H1 (cell line): Measurements from ENCODE around the gene HIVEP3. TPM values are rescaled to one million over a fixed set of nuclear protein-coding genes. Genes with fewer than 3 reads are reported as not detected.

Source experiments
- CTCF ChIA-PET: fragments of 300-600 bp; sonication (Branson Sonifier 250); formaldehyde crosslinking; loops from one replicate; lab custom pipeline; 2021; ENCODE audit not compliant: partially characterized antibody; lab: Charles Lee
- POLR2A ChIA-PET: fragments of 300-600 bp; sonication (Branson Sonifier 250); formaldehyde crosslinking; loops from one replicate; lab custom pipeline; 2021; ENCODE audit warnings: inconsistent platforms; ENCODE audit not compliant: partially characterized antibody; lab: Charles Lee
- DNase-seq, 2 experiments: peaks; one replicate each; pipeline versions ENCODE4 v3.0.0 to v3.0.0-alpha.2; 2010 to 2022; ENCODE audit warnings: low spot score in 2 of 2, low read depth in 1 of 2, mixed read lengths in 1 of 2
- FAIRE-seq: peaks from 2 replicates; lab custom pipeline; 2011; peaks lifted over from hg19 to GRCh38; lab: Jason Lieb, UNC
- H2AFZ ChIP-seq: 2 replicates; pipeline ENCODE4 v1.8.1; 2012; ENCODE audit warnings: low read length, inconsistent platforms
- H2AK5ac ChIP-seq: 2 replicates; pipeline ENCODE4 v1.6.1; 2013; ENCODE audit warnings: low read depth, low read length
- H2BK120ac ChIP-seq: replicated peaks from 2 replicates; pipeline ENCODE3; 2013; ENCODE audit warnings: low read depth, low read length, inconsistent platforms
- H2BK12ac ChIP-seq: 2 replicates; pipeline ENCODE4 v1.6.1; 2013; ENCODE audit warnings: low read depth, low read length
- H2BK15ac ChIP-seq: 2 replicates; pipeline ENCODE4 v1.6.1; 2013; ENCODE audit warnings: low read length
- H2BK20ac ChIP-seq: 2 replicates; pipeline ENCODE4 v1.6.1; 2013; ENCODE audit warnings: low read length
- H2BK5ac ChIP-seq: 2 replicates; pipeline ENCODE4 v1.6.1; 2013; ENCODE audit warnings: low read depth, low read length
- H3K14ac ChIP-seq: 2 replicates; pipeline ENCODE4 v1.6.1; 2013; ENCODE audit warnings: inconsistent platforms; ENCODE audit not compliant: insufficient read length
- H3K18ac ChIP-seq: 2 replicates; pipeline ENCODE4 v1.6.1; 2013; ENCODE audit warnings: low read length; ENCODE audit errors: extremely low read depth
- H3K23ac ChIP-seq: 2 replicates; pipeline ENCODE4 v1.6.1; 2013; ENCODE audit warnings: inconsistent platforms; ENCODE audit not compliant: insufficient read length
- H3K23me2 ChIP-seq: 2 replicates; pipeline ENCODE4 v1.6.1; 2013; ENCODE audit warnings: low read depth, low read length
- H3K27ac ChIP-seq: 2 replicates; pipeline ENCODE4 v1.6.1; 2011; ENCODE audit warnings: low read depth, low read length, inconsistent platforms
- H3K27me3 ChIP-seq, 4 experiments: replicated peaks in 1 of 4; 1 replicate in 1 of 4; 2 replicates in 3 of 4; pipeline versions ENCODE4 v1.6.1 to v1.8.1; 2011 to 2013; ENCODE audit warnings: low read length in 3 of 4, mild to moderate bottlenecking in 3 of 4, inconsistent platforms in 2 of 4, mixed read lengths in 2 of 4, moderate library complexity in 1 of 4; ENCODE audit not compliant: control insufficient read depth in 3 of 4, insufficient read depth in 3 of 4; ENCODE audit errors: extremely low read depth in 1 of 4
- H3K36me3 ChIP-seq, 4 experiments: 2 replicates each; pipeline versions ENCODE4 v1.6.1 to v1.8.1; 2011 to 2013; ENCODE audit warnings: mild to moderate bottlenecking in 4 of 4, low read length in 3 of 4, moderate library complexity in 2 of 4, control low read depth in 1 of 4, inconsistent platforms in 1 of 4; ENCODE audit not compliant: insufficient read depth in 4 of 4, control insufficient read depth in 2 of 4
- H3K4ac ChIP-seq: replicated peaks from 2 replicates; pipeline ENCODE3; 2013; ENCODE audit warnings: low read length, low read depth, mixed read lengths, inconsistent platforms; ENCODE audit not compliant: insufficient read length
- H3K4me1 ChIP-seq, 4 experiments: replicated peaks in 1 of 4; 1 replicate in 1 of 4; 2 replicates in 3 of 4; pipeline versions ENCODE4 v1.6.1 to v1.8.1; 2011 to 2013; ENCODE audit warnings: low read length in 3 of 4, inconsistent platforms in 2 of 4, mixed read lengths in 1 of 4; ENCODE audit not compliant: insufficient read depth in 4 of 4, control insufficient read depth in 3 of 4
- H3K4me2 ChIP-seq, 2 experiments: 2 replicates each; pipeline versions ENCODE4 v1.6.1 to v1.8.1; 2011 to 2013; ENCODE audit warnings: low read depth in 2 of 2, low read length in 2 of 2, control low read depth in 1 of 2, inconsistent platforms in 1 of 2, mild to moderate bottlenecking in 1 of 2; ENCODE audit not compliant: insufficient read depth in 1 of 2
- H3K4me3 ChIP-seq, 4 experiments: fragments of 200-600, 300-600 bp in 1 of 4; sonication (generic), shearing (Covaris generic), sonication (Bioruptor Twin) in 1 of 4; 2 replicates each; pipeline versions ENCODE4 v1.5.1 to v1.8.1; 2011 to 2016; ENCODE audit warnings: low read length in 4 of 4, low read depth in 3 of 4, control low read depth in 2 of 4, inconsistent platforms in 2 of 4, mild to moderate bottlenecking in 2 of 4, mixed read lengths in 1 of 4, moderate library complexity in 1 of 4; ENCODE audit not compliant: insufficient read depth in 2 of 4; ENCODE audit errors: extremely low read depth in 1 of 4
- H3K56ac ChIP-seq: replicated peaks from 2 replicates; pipeline ENCODE3; 2013; ENCODE audit warnings: low read depth, mild to moderate bottlenecking, mixed read lengths, low read length, inconsistent platforms; ENCODE audit not compliant: insufficient read length
- H3K79me1 ChIP-seq: 2 replicates; pipeline ENCODE4 v1.6.1; 2013; ENCODE audit warnings: low read depth, low read length, control low read depth
- H3K79me2 ChIP-seq, 2 experiments: 2 replicates each; pipeline versions ENCODE4 v1.6.1 to v1.8.1; 2012 to 2013; ENCODE audit warnings: low read length in 2 of 2, mild to moderate bottlenecking in 2 of 2, inconsistent platforms in 1 of 2; ENCODE audit not compliant: insufficient read depth in 2 of 2, control insufficient read depth in 1 of 2
- H3K9ac ChIP-seq, 4 experiments: replicated peaks in 1 of 4; 1 replicate in 1 of 4; 2 replicates in 3 of 4; pipeline versions ENCODE4 v1.6.1 to v1.8.1; 2011 to 2013; ENCODE audit warnings: low read depth in 3 of 4, low read length in 3 of 4, control low read depth in 2 of 4, mild to moderate bottlenecking in 2 of 4, moderate library complexity in 2 of 4, inconsistent platforms in 1 of 4; ENCODE audit errors: extremely low read depth in 1 of 4
- H3K9me3 ChIP-seq, 2 experiments: 2 replicates each; pipeline versions ENCODE4 v1.6.1 to v1.8.1; 2012 to 2013; ENCODE audit warnings: mild to moderate bottlenecking in 2 of 2, moderate library complexity in 2 of 2, control low read depth in 1 of 2, inconsistent platforms in 1 of 2, low read depth in 1 of 2, low read length in 1 of 2, mixed read lengths in 1 of 2; ENCODE audit not compliant: insufficient read depth in 2 of 2
- H4K20me1 ChIP-seq, 2 experiments: replicated peaks in 1 of 2; 2 replicates each; pipeline versions ENCODE3 to v1.8.1; 2011 to 2013; ENCODE audit warnings: inconsistent platforms in 2 of 2, low read length in 2 of 2, mild to moderate bottlenecking in 1 of 2; ENCODE audit not compliant: insufficient read depth in 2 of 2, control insufficient read depth in 1 of 2
- H4K5ac ChIP-seq: 2 replicates; pipeline ENCODE4 v1.6.1; 2013; ENCODE audit warnings: low read length, low read depth, mixed read lengths, inconsistent platforms; ENCODE audit not compliant: insufficient read length
- H4K8ac ChIP-seq: 2 replicates; pipeline ENCODE4 v1.8.0; 2013; ENCODE audit warnings: mild to moderate bottlenecking, moderate library complexity, low read length, inconsistent platforms; ENCODE audit not compliant: insufficient read depth; ENCODE audit errors: extremely low read depth
- H4K91ac ChIP-seq: replicated peaks from 2 replicates; pipeline ENCODE3; 2013; ENCODE audit warnings: low read length, mixed read lengths, inconsistent platforms; ENCODE audit not compliant: insufficient read length
- BCL11A ChIP-seq, 2 experiments: IDR thresholded peaks; one replicate each; pipeline ENCODE4 v1.6.1; 2011; ENCODE audit warnings: low read depth in 2 of 2, low read length in 2 of 2, mild to moderate bottlenecking in 2 of 2
- CBX5 ChIP-seq: fragments of 300-800, 300-1000 bp; sonication (generic); IDR thresholded peaks from 2 replicates; pipeline ENCODE4 v1.7.1; 2016; ENCODE audit warnings: antibody characterized with exemption, low read length, low read depth
- CHD1 ChIP-seq: IDR thresholded peaks from 2 replicates; pipeline ENCODE4 v1.6.1; 2012; ENCODE audit warnings: low read depth, low read length, improper control_type of control experiment
- EP300 ChIP-seq, 2 experiments: IDR thresholded peaks; 1 replicate in 1 of 2; 2 replicates in 1 of 2; pipeline ENCODE4 v1.6.1; 2011 to 2012; ENCODE audit warnings: low read depth in 2 of 2, low read length in 2 of 2, mild to moderate bottlenecking in 2 of 2, borderline replicate concordance in 1 of 2, inconsistent platforms in 1 of 2, moderate library complexity in 1 of 2
- SP2 ChIP-seq: IDR thresholded peaks from 2 replicates; pipeline ENCODE4 v1.6.1; 2012; ENCODE audit warnings: mild to moderate bottlenecking, low read length, inconsistent platforms
- TAF1 ChIP-seq: IDR thresholded peaks from 2 replicates; pipeline ENCODE4 v1.6.1; 2011; ENCODE audit warnings: mild to moderate bottlenecking, low read depth, low read length
- USF2 ChIP-seq: IDR thresholded peaks from 2 replicates; pipeline ENCODE4 v1.6.1; 2011; ENCODE audit warnings: low read length, improper control_type of control experiment
- YY1 ChIP-seq: IDR thresholded peaks from 2 replicates; pipeline ENCODE4 v1.6.1; 2011; ENCODE audit warnings: low read depth, mild to moderate bottlenecking, low read length
- WGBS, 2 experiments: shearing (Covaris generic) in 1 of 2; methylation state at CpG; one replicate each; pipeline versions ENCODE4 v1.1.6 to v1.1.7; 2013 to 2015; ENCODE audit warnings: low lambda C conversion rate in 2 of 2, mixed read lengths in 2 of 2, inconsistent platforms in 1 of 2, low coverage in 1 of 2, missing lambda C conversion rate in 1 of 2; ENCODE audit not compliant: insufficient replicate concordance in 2 of 2, insufficient coverage in 1 of 2, insufficient read length in 1 of 2; ENCODE audit errors: extremely low coverage in 1 of 2, missing lambda C conversion rate in 1 of 2; 5-methylcytosine and 5-hydroxymethylcytosine counted together
- polyA plus RNA-seq, 7 experiments: library from polyadenylated mRNA; depleted of rRNA in 3 of 7; stranded (reverse) in 5 of 7; unstranded in 2 of 7; fragments of >200 nt in 5 of 7; fragments of 200-250 nt in 2 of 7; gene quantifications; 1 replicate in 5 of 7; 2 replicates in 1 of 7; 4 replicates in 1 of 7; pipeline versions ENCODE4 v1.2.1 to v1.2.3, GENCODE V29; 2011 to 2013; ENCODE audit warnings: missing spikeins in 2 of 7, mixed read lengths in 2 of 7
- total RNA-seq: library from RNA; stranded (reverse); fragmentation: NEBNext Ultra II Directional; extraction: Animal tissue kit (Norgen Biotek cat#: 25700); gene quantifications from 2 replicates; pipeline ENCODE4 v1.2.1, GENCODE V29; 2021

Gene HIVEP3
- total and polyA plus RNA-seq, 2 of the 8 experiments (the other 6 are each of a cell fraction or from before 2014, with no cell fraction given) = 0.24 to 0.69 TPM

- H4K8ac ChIP-seq = no peak overlapping the region; the same call in 1 of the 2 replicates
- DNase-seq = no peak
Measured at GRCh38 chr1:41805771-41806471, 112.8 kb downstream of the HIVEP3 start.

More at GRCh38 chr1:41805771-41806471, 112.8 kb downstream of the HIVEP3 start:
- Histone ChIP-seq H3K27ac (no peak overlapping the region), H3K9ac (no peak overlapping the region), H3K18ac (no peak overlapping the region), H3K36me3 (no peaks in the 10 kb centered on the region), H3K4ac (no peak overlapping the region), H2BK15ac (no peak overlapping the region), H4K91ac (no peak overlapping the region), H2BK20ac (no peak overlapping the region), H4K20me1 (no peaks in the 10 kb centered on the region), H3K4me1 (peaks cover 0 to 3% (median under 1%) of the 10 kb centered on the region in 4 experiments; a peak in 3 of 7 replicates), H3K4me2 (no peak overlapping the region), H3K79me1 (no peaks in the 10 kb centered on the region)
- FAIRE-seq = no peak
- 91% methylated on average over 8 of the region's 8 CpGs; no CpG with 5 or more reads in 1 of the 2 experiments for WGBS, 2 experiments
- CTCF ChIA-PET = interaction anchor here (0.7 to 1.5 kb wide), 5 partner anchors 8 to 284 kb away, joined by 3 read pairs; no protein-coding TSS in a partner anchor
- no peak for TF ChIP-seq TAF1
- no peak for TF ChIP-seq CBX5
- no peak for TF ChIP-seq SP2
- no peak for TF ChIP-seq USF2
- TF ChIP-seq BCL11A (IDR thresholded peaks at IDR 0.05; ENCODE audit: low read depth in 2 of 2, low read length in 2 of 2) = no peak
- TF ChIP-seq EP300 (IDR thresholded peaks at IDR 0.05; ENCODE audit: borderline replicate concordance in 1 of 2, low read depth in 2 of 2, low read length in 2 of 2) = no peak
- no peak for TF ChIP-seq CHD1
- TF ChIP-seq YY1 = no peak
- TF ChIP-seq, all 59 proteins: peak for 0
- Histone ChIP-seq H3K14ac (no peak overlapping the region), H2AFZ (no peak overlapping the region), H3K27me3 (no peaks in the 10 kb centered on the region), H4K5ac (no peak overlapping the region), H3K9me3 (no peaks in the 10 kb centered on the region), H3K23me2 (no peaks in the 10 kb centered on the region), H2BK120ac (no peak overlapping the region), H3K23ac (no peak overlapping the region), H3K4me3 (no peak overlapping the region), H3K79me2 (no peaks in the 10 kb centered on the region), H2AK5ac (no peak overlapping the region), H2BK12ac (no peak overlapping the region), H3K56ac (no peak overlapping the region), H2BK5ac (no peak overlapping the region; the same call in 1 of the 2 replicates)
- POLR2A ChIA-PET = no interaction called here
